ENCODE data around the gene JMY. TPM values are rescaled to one million over a fixed set of nuclear protein-coding genes. Genes with fewer than 3 reads are reported as not detected.

JMY gene
- total RNA-seq, 1 experiment from 2014 or later: 15.2 TPM

DNA sequence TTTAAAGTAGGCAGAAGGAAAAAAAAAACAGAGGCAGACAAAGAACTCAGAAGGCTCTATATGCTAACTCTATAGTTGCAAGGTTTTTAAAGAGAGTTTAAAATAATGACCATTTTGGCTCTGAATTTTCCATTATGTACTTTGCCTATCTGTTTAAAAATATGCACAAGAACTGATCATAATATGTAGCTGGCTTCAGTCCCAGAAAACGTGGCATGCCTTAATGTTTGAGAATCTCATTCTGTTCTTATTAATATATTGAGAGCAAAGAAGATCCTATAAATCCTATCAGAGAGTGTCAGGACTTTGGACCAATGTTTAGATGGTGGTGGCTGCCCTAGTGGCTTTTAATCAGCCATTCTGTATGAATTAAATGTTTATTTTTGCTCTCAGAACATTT lies 121.5 kb downstream of the JMY start:
- DNase-seq: no peak
- H3K56ac ChIP-seq (ENCODE audit: insufficient read length, low read depth, low read length): no peak overlapping the region
- H3T11ph ChIP-seq (ENCODE audit: low read length): no peak overlapping the region

More for the DNA sequence above, 121.5 kb downstream of the JMY start:
- no peak overlapping the region for H2BK15ac ChIP-seq (ENCODE audit: low read depth, low read length)
- no peaks in the 10 kb centered on the region for H4K20me1 ChIP-seq (ENCODE audit: control insufficient read depth, insufficient read depth, insufficient read length)
- no peaks in the 10 kb centered on the region for H3K27me3 ChIP-seq (ENCODE audit: insufficient read depth, low read length)
- H3K27me3 Mint-ChIP-seq (ENCODE audit: low read depth): no peaks in the 10 kb centered on the region; the same call in 1 of the 2 replicates
- H2BK12ac ChIP-seq (ENCODE audit: insufficient read length, low read depth, low read length): no peak overlapping the region
- no peak overlapping the region for H3K4me2 ChIP-seq (ENCODE audit: insufficient read depth, insufficient read length, low read length)
- H3K4me1 Mint-ChIP-seq: no peaks in the 10 kb centered on the region
- H3K36me3 Mint-ChIP-seq (ENCODE audit: insufficient read depth in 1 of 3, low read depth in 3 of 3): peaks cover 4 to 6% (median 4%) of the 10 kb centered on the region in 3 experiments; a peak in 6 of 7 replicates
- no peaks in the 10 kb centered on the region for H3K23me2 ChIP-seq (ENCODE audit: insufficient read length, low read depth, low read length, poor library complexity, severe bottlenecking)
- H2AK5ac ChIP-seq (ENCODE audit: insufficient read length, low read length): no peak overlapping the region
- H3K27ac ChIP-seq (ENCODE audit: insufficient read length, low read depth, low read length): no peak overlapping the region
- no peak overlapping the region for H4K91ac ChIP-seq (ENCODE audit: insufficient read length, low read depth, low read length)
- TF ChIP-seq, protein P1, sequence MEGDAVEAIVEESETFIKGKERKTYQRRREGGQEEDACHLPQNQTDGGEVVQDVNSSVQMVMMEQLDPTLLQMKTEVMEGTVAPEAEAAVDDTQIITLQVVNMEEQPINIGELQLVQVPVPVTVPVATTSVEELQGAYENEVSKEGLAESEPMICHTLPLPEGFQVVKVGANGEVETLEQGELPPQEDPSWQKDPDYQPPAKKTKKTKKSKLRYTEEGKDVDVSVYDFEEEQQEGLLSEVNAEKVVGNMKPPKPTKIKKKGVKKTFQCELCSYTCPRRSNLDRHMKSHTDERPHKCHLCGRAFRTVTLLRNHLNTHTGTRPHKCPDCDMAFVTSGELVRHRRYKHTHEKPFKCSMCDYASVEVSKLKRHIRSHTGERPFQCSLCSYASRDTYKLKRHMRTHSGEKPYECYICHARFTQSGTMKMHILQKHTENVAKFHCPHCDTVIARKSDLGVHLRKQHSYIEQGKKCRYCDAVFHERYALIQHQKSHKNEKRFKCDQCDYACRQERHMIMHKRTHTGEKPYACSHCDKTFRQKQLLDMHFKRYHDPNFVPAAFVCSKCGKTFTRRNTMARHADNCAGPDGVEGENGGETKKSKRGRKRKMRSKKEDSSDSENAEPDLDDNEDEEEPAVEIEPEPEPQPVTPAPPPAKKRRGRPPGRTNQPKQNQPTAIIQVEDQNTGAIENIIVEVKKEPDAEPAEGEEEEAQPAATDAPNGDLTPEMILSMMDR (conservative IDR thresholded peaks at IDR 0.05): no peak
- no peak overlapping the region for H3K4me3 Mint-ChIP-seq
- H3K27ac Mint-ChIP-seq: no peak overlapping the region
- H2BK20ac ChIP-seq (ENCODE audit: low read depth, low read length, poor library complexity, severe bottlenecking): no peak overlapping the region
- H3K79me1 ChIP-seq (ENCODE audit: insufficient read depth, low read depth, low read length, poor library complexity, severe bottlenecking): no peaks in the 10 kb centered on the region
- no peaks in the 10 kb centered on the region for H3K79me2 ChIP-seq (ENCODE audit: insufficient read depth, low read length)
- H3K9me3 ChIP-seq (ENCODE audit: control insufficient read depth, low read depth, low read length): no peaks in the 10 kb centered on the region
- no peak overlapping the region for H4K5ac ChIP-seq (ENCODE audit: insufficient read length, low read depth, low read length)
- peaks cover 8 to 11% of the 10 kb centered on the region in 2 experiments for H3K9me3 Mint-ChIP-seq
- H2BK5ac ChIP-seq (ENCODE audit: insufficient read length, low read length): no peak overlapping the region
- no peak overlapping the region for H3K23ac ChIP-seq (ENCODE audit: insufficient read length, low read depth, low read length)
- no peak overlapping the region for H3K9ac ChIP-seq (ENCODE audit: extremely low read depth, insufficient read length, low read length)
- no peak overlapping the region for H2AFZ ChIP-seq (ENCODE audit: low read length)
- no peak overlapping the region for H3K14ac ChIP-seq (ENCODE audit: insufficient read depth, low read length)
- no peak overlapping the region for H3K4ac ChIP-seq (ENCODE audit: low read depth, low read length)
- no peaks in the 10 kb centered on the region for H3K4me1 ChIP-seq (ENCODE audit: insufficient read depth, low read length)
- H3K18ac ChIP-seq (ENCODE audit: insufficient read length, low read depth, low read length): no peak overlapping the region
- no CpG with 5 or more reads among the region's 1 CpG for WGBS (ENCODE audit: extremely low coverage, insufficient read length, low lambda C conversion rate)
- no peak overlapping the region for H2BK120ac ChIP-seq (ENCODE audit: low read depth, low read length, poor library complexity, severe bottlenecking)
- H4K8ac ChIP-seq (replicated peaks; ENCODE audit: insufficient read length, low read depth, low read length): no peak overlapping the region

Other genes with a start within 250 kb of the JMY start
- gene DMGDH, start 166.5 kb upstream of the JMY start, total RNA-seq (2021): 0.37 TPM in 1 of 2 replicates, not detected in the other
- gene BHMT2, start 166.4 kb upstream of the JMY start, total RNA-seq (2021): not detected in 2 replicates
- gene BHMT, start 124.3 kb upstream of the JMY start, total RNA-seq (2021): 0.72 and 1.4 TPM in 2 replicates